M059J (cell line): Measurements from ENCODE around the gene DNAL1. TPM values are rescaled to one million over a fixed set of nuclear protein-coding genes. Genes with fewer than 3 reads are reported as not detected.
A peak's percentile ranks its signal among the peaks of the same experiment; 100 is the strongest.

Experiments
- DNase-seq: peaks from one replicate; pipeline ENCODE4 v3.0.0-alpha.2; 2012; ENCODE audit warnings: low read depth
- total RNA-seq: library from RNA; depleted of rRNA; stranded (reverse); fragments of >200 nt; shearing (Covaris generic); gene quantifications from 2 replicates; pipeline ENCODE4 v1.2.3, GENCODE V29; 2014; rRNA removed

The DNAL1 gene
- total RNA-seq, 1 experiment from 2014 or later: 20.6 TPM

- DNase-seq: peak; percentile 47
These were observed 99.5 kb downstream of the DNAL1 start for GRCh38 chr14:73744175-73744867.

GRCh38 chr14:73744874-73745529 lies 100.2 kb downstream of the DNAL1 start:
- DNase-seq: no peak

GRCh38 chr14:73745571-73746519 lies 101.1 kb downstream of the DNAL1 start:
- peak; percentile 45 for DNase-seq

GRCh38 chr14:73746520-73747378 lies 102.0 kb downstream of the DNAL1 start:
- DNase-seq: no peak

GRCh38 chr14:73747379-73748211 lies 102.8 kb downstream of the DNAL1 start:
- DNase-seq: no peak

GRCh38 chr14:73748858-73749357 lies 104.1 kb downstream of the DNAL1 start:
- no peak for DNase-seq

DNA sequence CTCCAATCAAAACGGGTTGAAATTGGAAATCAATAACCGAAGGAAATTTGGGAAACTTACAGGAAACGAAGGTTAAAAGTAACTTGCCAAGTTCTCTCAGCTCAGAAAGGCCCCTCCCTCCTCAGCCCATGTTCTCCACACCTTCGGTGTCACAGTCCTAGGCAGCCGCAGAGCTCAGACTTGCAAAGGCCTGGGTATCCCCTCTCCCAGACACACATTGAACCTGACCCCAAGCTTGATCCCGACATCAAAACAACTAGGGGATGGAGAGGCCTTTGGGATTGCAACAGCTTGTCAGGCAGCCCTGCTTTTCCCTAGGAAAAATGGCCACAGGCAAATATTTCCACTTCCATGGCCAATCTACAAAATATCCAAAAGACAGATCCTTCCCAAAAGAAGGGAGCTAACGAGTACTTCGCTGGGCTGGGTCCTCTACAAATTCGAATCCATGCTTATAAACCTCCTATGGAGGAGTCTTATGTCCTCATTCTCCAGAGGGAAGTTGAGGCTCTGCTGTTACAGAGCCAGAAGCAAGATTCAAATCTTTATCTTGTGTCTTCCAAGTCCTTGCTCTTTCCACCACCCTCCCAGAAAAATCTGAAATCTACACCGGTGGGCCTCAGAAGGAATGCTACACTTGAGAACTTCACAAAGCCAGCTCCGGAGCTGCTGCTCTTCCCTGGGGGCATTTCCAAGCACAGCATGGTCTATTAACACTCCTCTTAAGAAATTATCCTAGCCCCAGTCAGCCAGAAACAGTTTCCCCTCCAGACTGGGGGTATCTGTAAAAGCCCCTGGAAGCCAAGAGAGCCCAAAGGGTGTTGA lies 105.1 kb downstream of the DNAL1 start:
- DNase-seq: no peak

GRCh38 chr14:73750531-73750901 lies 105.7 kb downstream of the DNAL1 start:
- DNase-seq: no peak

DNA sequence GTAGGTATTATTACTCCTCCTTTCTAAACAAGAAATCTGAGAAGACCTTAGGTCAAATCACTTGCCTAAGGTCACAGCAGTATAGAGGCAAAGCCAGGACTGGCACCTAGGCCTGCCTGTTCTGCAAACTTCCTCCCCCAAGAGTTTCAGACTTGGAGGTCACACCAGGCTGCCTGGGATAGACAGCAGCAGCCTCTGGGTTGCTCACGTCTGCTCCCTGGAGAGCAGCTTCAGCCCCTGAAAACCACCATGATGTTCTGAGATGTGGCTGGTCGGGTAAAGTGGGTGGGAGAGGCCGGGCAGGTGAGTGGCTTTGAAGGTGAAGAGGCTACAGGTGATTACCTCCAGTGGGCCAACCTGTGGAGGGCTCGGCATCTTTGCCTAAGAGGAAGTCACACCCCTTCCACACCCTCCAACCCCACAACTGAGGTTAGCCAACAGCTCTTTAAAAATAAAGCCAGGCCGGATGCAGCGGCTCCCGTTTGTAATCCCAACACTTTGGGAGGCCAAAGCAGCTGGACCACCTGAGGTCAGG lies 106.4 kb downstream of the DNAL1 start:
- DNase-seq: no peak

GRCh38 chr14:73752297-73752992 lies 107.7 kb downstream of the DNAL1 start:
- peak; percentile 97 for DNase-seq

Other genes with a start within 250 kb of the DNAL1 start
- gene NUMB, start 186.4 kb upstream of the DNAL1 start, total RNA-seq: 15.2 and 21.8 TPM in 2 replicates
- 7.2 and 14.1 TPM in 2 replicates for gene RIOX1, start 154.1 kb upstream of the DNAL1 start, total RNA-seq
- gene ACOT1, start 107.8 kb upstream of the DNAL1 start, total RNA-seq: 2.1 and 2.8 TPM in 2 replicates
- gene HEATR4, start 86.0 kb upstream of the DNAL1 start, total RNA-seq: 0.02 TPM in 1 of 2 replicates, not detected in the other
- 18.5 and 26.1 TPM in 2 replicates for gene ACOT2, start 75.8 kb upstream of the DNAL1 start, total RNA-seq
- gene ACOT4, start 53.1 kb upstream of the DNAL1 start, total RNA-seq: 0.15 TPM in 1 of 2 replicates, not detected in the other
- not detected in 2 replicates for gene ACOT6, start 32.5 kb upstream of the DNAL1 start, total RNA-seq
- gene PNMA1, start 69.4 kb downstream of the DNAL1 start, total RNA-seq: 8.6 and 16.8 TPM in 2 replicates
- 3.8 and 5.0 TPM in 2 replicates for gene PTGR2, start 206.8 kb downstream of the DNAL1 start, total RNA-seq
- gene ZNF410, start 241.9 kb downstream of the DNAL1 start, total RNA-seq: 85.0 and 110 TPM in 2 replicates